ENCODE measurements around the gene ATP6V0B. TPM values are rescaled to one million over a fixed set of nuclear protein-coding genes. Genes with fewer than 3 reads are reported as not detected.

ATP6V0B gene
- total and polyA plus RNA-seq, 9 of the 15 experiments (the other 6 are each of a cell fraction or from before 2014, with no cell fraction given), result 137 to 328 (median 220) TPM

DNA sequence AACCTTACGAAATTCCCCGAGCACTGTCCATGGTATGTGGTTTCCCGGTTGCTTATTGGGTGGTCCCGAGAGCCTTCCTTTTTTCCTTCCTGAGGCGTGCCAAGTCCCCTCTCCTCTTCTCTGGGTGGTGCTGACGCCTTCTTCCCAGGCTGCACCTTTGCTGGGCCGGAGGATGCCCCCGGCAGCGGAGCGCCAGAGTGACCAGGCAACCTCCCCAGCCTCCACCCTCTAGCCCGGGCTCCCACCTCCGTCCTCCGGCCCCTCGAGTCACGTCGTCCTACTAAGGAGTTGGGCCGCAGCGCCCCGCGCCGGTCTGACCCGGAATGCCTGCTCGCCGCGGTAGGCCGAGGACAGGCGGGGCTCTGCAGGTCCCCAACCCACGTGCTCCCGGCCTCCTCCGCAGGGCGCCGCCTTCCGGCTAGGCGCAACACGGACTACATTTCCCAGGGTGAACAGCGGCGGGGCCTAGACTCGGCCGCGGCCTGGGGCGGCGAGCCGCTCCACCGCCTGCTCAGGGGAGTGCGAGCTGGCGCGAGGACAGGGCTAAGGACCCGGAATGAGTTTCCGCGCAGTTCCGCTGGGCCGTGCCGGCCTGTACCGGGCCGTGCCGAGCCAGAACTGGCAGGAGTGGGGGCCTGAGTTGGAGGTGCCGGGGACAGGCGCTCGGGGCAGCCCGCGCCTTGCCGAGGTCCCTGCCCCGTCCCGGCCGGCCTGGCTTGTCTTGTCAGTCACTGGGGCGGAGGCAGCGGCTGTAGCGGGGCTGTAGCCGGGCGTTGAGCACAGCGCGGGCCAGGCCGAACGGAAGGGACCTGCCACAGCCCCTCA, 28.3 kb upstream of the ATP6V0B start, which contains the start of gene IPO13 (continued):
- TF ChIP-seq, protein P1, sequence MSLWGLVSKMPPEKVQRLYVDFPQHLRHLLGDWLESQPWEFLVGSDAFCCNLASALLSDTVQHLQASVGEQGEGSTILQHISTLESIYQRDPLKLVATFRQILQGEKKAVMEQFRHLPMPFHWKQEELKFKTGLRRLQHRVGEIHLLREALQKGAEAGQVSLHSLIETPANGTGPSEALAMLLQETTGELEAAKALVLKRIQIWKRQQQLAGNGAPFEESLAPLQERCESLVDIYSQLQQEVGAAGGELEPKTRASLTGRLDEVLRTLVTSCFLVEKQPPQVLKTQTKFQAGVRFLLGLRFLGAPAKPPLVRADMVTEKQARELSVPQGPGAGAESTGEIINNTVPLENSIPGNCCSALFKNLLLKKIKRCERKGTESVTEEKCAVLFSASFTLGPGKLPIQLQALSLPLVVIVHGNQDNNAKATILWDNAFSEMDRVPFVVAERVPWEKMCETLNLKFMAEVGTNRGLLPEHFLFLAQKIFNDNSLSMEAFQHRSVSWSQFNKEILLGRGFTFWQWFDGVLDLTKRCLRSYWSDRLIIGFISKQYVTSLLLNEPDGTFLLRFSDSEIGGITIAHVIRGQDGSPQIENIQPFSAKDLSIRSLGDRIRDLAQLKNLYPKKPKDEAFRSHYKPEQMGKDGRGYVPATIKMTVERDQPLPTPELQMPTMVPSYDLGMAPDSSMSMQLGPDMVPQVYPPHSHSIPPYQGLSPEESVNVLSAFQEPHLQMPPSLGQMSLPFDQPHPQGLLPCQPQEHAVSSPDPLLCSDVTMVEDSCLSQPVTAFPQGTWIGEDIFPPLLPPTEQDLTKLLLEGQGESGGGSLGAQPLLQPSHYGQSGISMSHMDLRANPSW (CRISPR knock-in tag; IDR thresholded peaks at IDR 0.05), result peak; percentile 65; the same call in 1 of the 2 replicates
- TF ChIP-seq STAT5B (CRISPR knock-in tag; IDR thresholded peaks at IDR 0.05), result no peak
- TF ChIP-seq ARHGAP35 (IDR thresholded peaks at IDR 0.05; ENCODE audit: partially characterized antibody), result no peak
- no peak for TF ChIP-seq KHSRP (IDR thresholded peaks at IDR 0.05)
- no peak for TF ChIP-seq ZNF274 (IDR thresholded peaks at IDR 0.05; ENCODE audit: borderline replicate concordance, low read depth, low read length)
- TF ChIP-seq ZNF212 (CRISPR knock-in tag; IDR thresholded peaks at IDR 0.05), result 0 out of 2 replicates have a peak, but pooled peaks have one; percentile 16
- TF ChIP-seq ZNF717 (CRISPR knock-in tag; IDR thresholded peaks at IDR 0.05), result no peak
- no peak for TF ChIP-seq ZNF347 (CRISPR knock-in tag; IDR thresholded peaks at IDR 0.05; ENCODE audit: low read depth)
- peak; percentile 18; the same call in 1 of the 2 replicates for TF ChIP-seq EP300 (IDR thresholded peaks at IDR 0.05; ENCODE audit: low read length)
- TF ChIP-seq NR4A1 (CRISPR knock-in tag; IDR thresholded peaks at IDR 0.05), result no peak
- peak; percentile 91 for TF ChIP-seq NR4A1 (tag; IDR thresholded peaks at IDR 0.05)
- TF ChIP-seq SRSF9 (IDR thresholded peaks at IDR 0.05; ENCODE audit: borderline replicate concordance, low read depth, low read length), result no peak
- TF ChIP-seq PYGO2 (tag; IDR thresholded peaks at IDR 0.05), result no peak
- TF ChIP-seq ZNF124 (CRISPR knock-in tag; IDR thresholded peaks at IDR 0.05), result no peak
- peak; percentile 95 for TF ChIP-seq TARDBP (IDR thresholded peaks at IDR 0.05)
- peak; percentile 91 for TF ChIP-seq EP400 (IDR thresholded peaks at IDR 0.05)
- TF ChIP-seq HNRNPLL (IDR thresholded peaks at IDR 0.05; ENCODE audit: low read depth, low read length, poor library complexity, severe bottlenecking), result no peak
- TF ChIP-seq, protein P2, sequence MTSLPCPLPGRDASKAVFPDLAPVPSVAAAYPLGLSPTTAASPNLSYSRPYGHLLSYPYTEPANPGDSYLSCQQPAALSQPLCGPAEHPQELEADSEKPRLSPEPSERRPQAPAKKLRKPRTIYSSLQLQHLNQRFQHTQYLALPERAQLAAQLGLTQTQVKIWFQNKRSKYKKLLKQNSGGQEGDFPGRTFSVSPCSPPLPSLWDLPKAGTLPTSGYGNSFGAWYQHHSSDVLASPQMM (CRISPR knock-in tag; IDR thresholded peaks at IDR 0.05), result no peak
- TF ChIP-seq ZKSCAN1 (IDR thresholded peaks at IDR 0.05; ENCODE audit: low read depth, low read length), result peak; percentile 99
- TF ChIP-seq BCOR (IDR thresholded peaks at IDR 0.05), result no peak; the same call in 1 of the 2 replicates
- peak; percentile 7 to 99; a peak in 3 of 4 replicates for TF ChIP-seq TEAD1 (CRISPR knock-in tag; IDR thresholded peaks at IDR 0.05)
- TF ChIP-seq KDM2B (CRISPR knock-in tag; IDR thresholded peaks at IDR 0.05), result peak; percentile 42; the same call in 1 of the 2 replicates
- TF ChIP-seq, protein P3, sequence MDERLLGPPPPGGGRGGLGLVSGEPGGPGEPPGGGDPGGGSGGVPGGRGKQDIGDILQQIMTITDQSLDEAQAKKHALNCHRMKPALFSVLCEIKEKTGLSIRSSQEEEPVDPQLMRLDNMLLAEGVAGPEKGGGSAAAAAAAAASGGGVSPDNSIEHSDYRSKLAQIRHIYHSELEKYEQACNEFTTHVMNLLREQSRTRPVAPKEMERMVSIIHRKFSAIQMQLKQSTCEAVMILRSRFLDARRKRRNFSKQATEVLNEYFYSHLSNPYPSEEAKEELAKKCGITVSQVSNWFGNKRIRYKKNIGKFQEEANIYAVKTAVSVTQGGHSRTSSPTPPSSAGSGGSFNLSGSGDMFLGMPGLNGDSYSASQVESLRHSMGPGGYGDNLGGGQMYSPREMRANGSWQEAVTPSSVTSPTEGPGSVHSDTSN (CRISPR knock-in tag; IDR thresholded peaks at IDR 0.05; ENCODE audit: low read depth), result peak; percentile 43; the same call in 1 of the 2 replicates
- TF ChIP-seq, protein P3 (tag; conservative IDR thresholded peaks at IDR 0.05; ENCODE audit: low read depth), result peak; percentile 28; the same call in 1 of the 2 replicates

Data from K562 (cell line).